RWPE2 (cell line): ENCODE data around the gene MGAT4C.

ENCODE experiments used
- ATAC-seq: fragments of 200-7000 bp; cut with Tn5 transposase; 3 replicates; pipeline ENCODE4 v1.9.1; 2021; ENCODE audit warnings: low read depth
- DNase-seq: peaks from one replicate; pipeline ENCODE4 v3.0.0-alpha.2; 2020; ENCODE audit warnings: low spot score
- H3K27ac ChIP-seq: fragments of 450-650 bp; 2 replicates; pipeline ENCODE4 v1.5.1; 2017; ENCODE audit warnings: mild to moderate bottlenecking; ENCODE audit not compliant: poor library complexity, severe bottlenecking
- H3K27me3 ChIP-seq: fragments of 250-450 bp; sonication (Bioruptor Pico); 2 replicates; pipeline ENCODE4 v1.5.1; 2021; ENCODE audit warnings: mild to moderate bottlenecking, moderate library complexity; ENCODE audit not compliant: insufficient read depth, poor library complexity, severe bottlenecking
- H3K36me3 ChIP-seq: fragments of 250-450 bp; sonication (Bioruptor Pico); 2 replicates; pipeline ENCODE4 v1.5.1; 2020; ENCODE audit warnings: low read depth, mild to moderate bottlenecking, moderate library complexity
- H3K4me1 ChIP-seq: fragments of 250-450 bp; sonication (Bioruptor Pico); 2 replicates; pipeline ENCODE4 v1.5.1; 2021; ENCODE audit warnings: mild to moderate bottlenecking, moderate library complexity; ENCODE audit not compliant: insufficient read depth, poor library complexity, severe bottlenecking
- H3K4me3 ChIP-seq: fragments of 250-450 bp; sonication (Bioruptor Pico); 2 replicates; pipeline ENCODE4 v1.5.1; 2021; ENCODE audit warnings: mild to moderate bottlenecking, moderate library complexity; ENCODE audit not compliant: severe bottlenecking
- H3K9me3 ChIP-seq: fragments of 250-450 bp; sonication (Bioruptor Pico); 2 replicates; pipeline ENCODE4 v1.5.1; 2021; ENCODE audit warnings: mild to moderate bottlenecking, moderate library complexity; ENCODE audit not compliant: severe bottlenecking
- TF ChIP-seq, protein P1 (sequence below): fragments of 450-650 bp; IDR thresholded peaks from one replicate; pipeline ENCODE4 v1.5.1; 2017; ENCODE audit warnings: mild to moderate bottlenecking, moderate library complexity; ENCODE audit not compliant: poor library complexity, severe bottlenecking

The MGAT4C gene

DNA sequence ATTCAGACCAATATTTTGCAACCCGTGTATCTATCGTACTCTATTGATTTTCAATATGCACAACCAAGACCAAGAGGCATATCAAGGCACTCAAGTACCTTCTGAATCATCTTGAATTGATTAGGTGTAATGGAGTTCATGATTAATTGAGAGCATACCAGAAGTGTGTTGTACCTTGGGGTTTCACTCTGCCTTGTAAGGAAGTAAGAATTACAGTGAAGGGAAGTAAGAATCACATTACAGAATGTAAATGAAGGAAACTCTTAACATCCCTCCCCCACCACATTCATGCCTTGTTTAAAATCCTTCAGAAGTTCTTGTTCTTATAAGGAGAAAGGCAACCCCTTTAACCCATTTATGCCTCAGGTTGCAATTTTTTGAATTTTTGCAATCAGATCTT lies 5.4 kb upstream of the MGAT4C start:
- no peak overlapping the region for H3K4me3 ChIP-seq
- H3K36me3 ChIP-seq, result no peaks in the 10 kb centered on the region
- H3K27ac ChIP-seq, result no peak overlapping the region
- ATAC-seq (no peak), DNase-seq (no peak)
- no peaks in the 10 kb centered on the region for H3K27me3 ChIP-seq
- H3K4me1 ChIP-seq, result no peaks in the 10 kb centered on the region
- H3K9me3 ChIP-seq, result no peaks in the 10 kb centered on the region
- TF ChIP-seq, protein P1, sequence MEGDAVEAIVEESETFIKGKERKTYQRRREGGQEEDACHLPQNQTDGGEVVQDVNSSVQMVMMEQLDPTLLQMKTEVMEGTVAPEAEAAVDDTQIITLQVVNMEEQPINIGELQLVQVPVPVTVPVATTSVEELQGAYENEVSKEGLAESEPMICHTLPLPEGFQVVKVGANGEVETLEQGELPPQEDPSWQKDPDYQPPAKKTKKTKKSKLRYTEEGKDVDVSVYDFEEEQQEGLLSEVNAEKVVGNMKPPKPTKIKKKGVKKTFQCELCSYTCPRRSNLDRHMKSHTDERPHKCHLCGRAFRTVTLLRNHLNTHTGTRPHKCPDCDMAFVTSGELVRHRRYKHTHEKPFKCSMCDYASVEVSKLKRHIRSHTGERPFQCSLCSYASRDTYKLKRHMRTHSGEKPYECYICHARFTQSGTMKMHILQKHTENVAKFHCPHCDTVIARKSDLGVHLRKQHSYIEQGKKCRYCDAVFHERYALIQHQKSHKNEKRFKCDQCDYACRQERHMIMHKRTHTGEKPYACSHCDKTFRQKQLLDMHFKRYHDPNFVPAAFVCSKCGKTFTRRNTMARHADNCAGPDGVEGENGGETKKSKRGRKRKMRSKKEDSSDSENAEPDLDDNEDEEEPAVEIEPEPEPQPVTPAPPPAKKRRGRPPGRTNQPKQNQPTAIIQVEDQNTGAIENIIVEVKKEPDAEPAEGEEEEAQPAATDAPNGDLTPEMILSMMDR, result no peak

DNA sequence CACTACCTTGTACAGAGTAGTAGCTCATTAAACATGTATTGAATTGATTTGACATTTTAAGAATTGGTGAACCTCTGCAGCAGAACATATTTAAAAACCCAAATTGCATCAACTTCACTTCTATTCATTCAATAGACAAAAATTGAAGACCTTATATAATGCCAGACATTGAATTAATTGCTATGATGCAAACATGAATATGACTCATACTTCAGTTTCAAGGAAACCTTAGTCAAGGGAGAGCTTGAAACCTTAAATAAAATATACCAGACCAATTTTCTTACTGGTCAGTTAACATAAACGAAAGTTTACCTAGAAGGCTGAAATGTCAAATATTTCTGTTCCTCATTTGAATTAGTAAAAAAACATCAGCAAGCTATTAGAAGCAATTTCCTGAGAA lies 5.0 kb upstream of the MGAT4C start:
- Histone ChIP-seq H3K9me3 (no peaks in the 10 kb centered on the region), H3K27me3 (no peaks in the 10 kb centered on the region), H3K36me3 (no peaks in the 10 kb centered on the region), H3K4me1 (no peaks in the 10 kb centered on the region), H3K27ac (no peak overlapping the region), H3K4me3 (no peak overlapping the region)
- DNase-seq (no peak), ATAC-seq (no peak; the same call in 2 of the 3 replicates)
- TF ChIP-seq, protein P1, result no peak

DNA sequence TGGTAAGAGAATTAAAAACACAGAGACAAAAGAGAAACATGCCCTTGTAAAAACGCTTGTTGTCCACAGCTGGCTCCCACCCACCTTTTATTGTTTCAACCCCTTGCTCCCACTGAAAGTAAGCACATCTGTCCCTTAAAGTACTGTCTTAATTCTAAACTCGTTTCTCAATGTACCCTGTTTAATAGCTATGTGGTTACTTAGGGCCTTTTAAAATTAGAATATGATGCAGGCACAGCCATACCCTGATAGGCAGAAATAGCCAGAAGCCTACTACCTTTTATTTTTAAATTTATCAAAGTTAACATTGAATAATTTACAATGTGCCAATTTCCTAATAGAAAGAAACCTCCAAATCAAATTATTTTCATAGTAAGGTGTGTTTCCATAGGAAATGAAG lies 4.0 kb upstream of the MGAT4C start:
- Histone ChIP-seq H3K27me3 (no peaks in the 10 kb centered on the region), H3K4me1 (no peaks in the 10 kb centered on the region), H3K4me3 (no peak overlapping the region), H3K36me3 (no peaks in the 10 kb centered on the region), H3K27ac (no peak overlapping the region), H3K9me3 (no peaks in the 10 kb centered on the region)
- ATAC-seq, result no peak
- no peak for DNase-seq
- TF ChIP-seq, protein P1, result no peak

GRCh38 chr12:86257134-86257533 lies 943 bp upstream of the MGAT4C start:
- ATAC-seq (no peak), DNase-seq (no peak)
- no peaks in the 10 kb centered on the region for H3K9me3 ChIP-seq
- no peaks in the 10 kb centered on the region for H3K27me3 ChIP-seq
- H3K36me3 ChIP-seq, result no peaks in the 10 kb centered on the region
- TF ChIP-seq, protein P1, result no peak
- H3K27ac ChIP-seq, result no peak overlapping the region
- no peak overlapping the region for H3K4me3 ChIP-seq
- no peaks in the 10 kb centered on the region for H3K4me1 ChIP-seq

DNA sequence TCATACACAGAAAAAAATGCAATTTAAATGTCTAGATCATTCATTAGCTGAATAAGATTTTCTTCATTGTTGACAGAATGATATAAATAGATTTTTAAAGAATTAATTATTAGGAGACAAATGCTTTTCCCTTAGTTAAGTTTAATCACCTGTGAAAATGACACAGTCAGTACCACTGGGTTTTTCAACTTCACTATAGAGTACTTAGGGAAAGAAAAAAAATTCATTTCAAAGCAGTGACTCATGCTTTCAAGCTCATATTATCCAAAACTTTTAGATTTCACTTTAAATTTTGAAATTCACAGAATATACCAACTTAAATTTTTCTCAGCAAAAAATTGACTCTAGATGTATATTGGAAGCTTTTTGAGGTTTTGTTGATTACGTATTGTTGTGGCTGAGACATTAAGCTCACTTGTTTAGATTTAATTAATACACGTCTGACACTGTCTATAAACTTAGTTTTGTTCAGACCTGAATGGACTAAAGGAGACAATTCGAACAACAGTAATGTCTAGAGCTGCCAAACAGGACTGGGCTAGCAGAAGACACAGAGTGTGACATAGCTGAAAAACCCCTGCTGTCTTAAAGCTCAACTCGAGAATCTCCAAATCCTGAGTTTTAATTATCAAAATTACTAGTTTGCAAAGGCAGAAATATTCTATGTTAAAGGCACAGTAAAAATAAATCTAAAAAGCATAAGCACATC lies 1.6 kb downstream of the MGAT4C start:
- Histone ChIP-seq H3K9me3 (no peaks in the 10 kb centered on the region), H3K27me3 (no peaks in the 10 kb centered on the region), H3K36me3 (no peaks in the 10 kb centered on the region), H3K27ac (no peak overlapping the region), H3K4me3 (no peak overlapping the region), H3K4me1 (no peaks in the 10 kb centered on the region)
- TF ChIP-seq, protein P1, result no peak
- DNase-seq, result no peak
- ATAC-seq, result no peak
